ENCODE results near the gene NCOR1. TPM values are rescaled to one million over a fixed set of nuclear protein-coding genes. Genes with fewer than 3 reads are reported as not detected.

NCOR1 gene
- total RNA-seq, 1 experiment from 2014 or later = 124 TPM

DNA sequence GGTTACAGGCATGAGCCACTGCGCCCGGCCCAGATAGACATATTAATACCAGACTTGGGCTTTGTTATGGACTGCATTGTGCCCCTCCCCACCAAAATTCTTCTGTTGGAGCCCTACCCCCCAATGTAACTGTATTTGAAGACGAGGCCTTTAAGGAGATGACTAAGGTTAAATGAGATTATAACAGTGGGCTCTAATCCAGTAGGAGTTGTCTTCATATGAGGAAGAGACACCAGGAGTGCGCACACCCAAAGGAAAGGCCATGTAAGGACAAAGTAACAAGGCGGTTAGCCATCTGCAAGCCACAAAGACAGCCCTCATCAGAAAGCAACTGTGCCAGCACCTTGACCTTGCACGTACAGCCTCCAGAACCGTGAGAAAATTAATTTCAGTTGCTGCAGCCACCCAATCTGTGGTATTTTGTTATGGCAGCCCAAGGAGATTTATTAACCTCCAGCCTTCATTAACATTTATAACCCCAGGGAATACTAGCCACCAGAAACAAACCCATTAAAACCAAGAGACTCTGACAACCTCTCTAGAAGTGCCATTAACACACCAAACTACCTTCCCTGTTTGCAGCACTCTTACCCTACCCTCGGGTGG lies 108.1 kb downstream of the NCOR1 start:
- ChIA-PET POLR2A (no interaction called here), CTCF (interaction anchor here (0.7 kb wide), 1 partner anchor 421 kb away, joined by 3 read pairs; no protein-coding TSS in a partner anchor)
- no peak for ATAC-seq

DNA sequence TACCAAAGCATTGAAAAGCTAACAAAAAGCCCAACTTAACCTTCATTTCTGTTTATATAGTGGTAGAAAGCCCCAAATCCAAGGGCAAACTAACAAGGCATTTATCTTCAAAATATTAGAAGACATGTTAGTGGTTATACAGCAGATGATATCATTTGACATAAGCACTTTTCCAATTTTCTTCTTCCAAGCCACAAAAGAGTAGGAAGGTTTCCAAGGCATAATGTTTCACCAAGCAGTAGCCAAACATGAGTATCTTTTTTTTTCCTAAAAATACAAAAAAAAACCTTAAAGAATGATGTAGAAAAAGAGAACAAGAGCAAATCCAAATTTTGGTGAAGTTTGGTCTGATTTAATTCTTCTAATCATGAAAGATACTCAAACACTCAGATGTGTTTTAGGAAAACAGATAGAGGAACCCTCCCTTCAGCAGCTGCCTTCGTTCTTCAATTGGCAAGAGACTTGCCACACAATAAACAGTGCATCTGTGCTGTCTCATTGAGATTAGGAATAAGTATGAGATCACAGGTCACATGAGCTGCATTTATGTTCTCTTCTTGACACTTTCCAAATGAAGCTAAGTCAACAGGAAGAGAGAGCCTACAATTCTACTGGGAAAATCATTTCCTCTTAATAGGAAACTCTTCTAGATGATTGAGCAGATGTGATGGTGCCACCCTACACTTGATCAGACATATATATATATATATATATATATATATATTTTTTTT lies 109.0 kb downstream of the NCOR1 start:
- Mint-ChIP-seq H3K4me3 (no peak overlapping the region), H3K4me1 (no peaks in the 10 kb centered on the region), H3K9me3 (no peaks in the 10 kb centered on the region), H3K27me3 (ENCODE audit: low read depth) (no peaks in the 10 kb centered on the region), H3K27ac (no peak overlapping the region), H3K36me3 (peaks cover 27% of the 10 kb centered on the region)
- DNase-seq (ENCODE audit: low spot score) = no peak
- ChIA-PET CTCF (no interaction called here), POLR2A (no interaction called here)
- ATAC-seq = no peak
- TF ChIP-seq KAT7 (CRISPR knock-in tag; IDR thresholded peaks at IDR 0.05; ENCODE audit: borderline replicate concordance) (no peak), E2F1 (CRISPR knock-in tag; IDR thresholded peaks at IDR 0.05) (no peak), SMAD3 (CRISPR knock-in tag; IDR thresholded peaks at IDR 0.05; ENCODE audit: borderline replicate concordance) (no peak), ZNF671 (CRISPR knock-in tag; IDR thresholded peaks at IDR 0.05) (no peak), PRRX2 (CRISPR knock-in tag; IDR thresholded peaks at IDR 0.05) (no peak), GRHL2 (CRISPR knock-in tag; IDR thresholded peaks at IDR 0.05; ENCODE audit: insufficient replicate concordance, severe bottlenecking) (no peak), NR1H2 (CRISPR knock-in tag; IDR thresholded peaks at IDR 0.05) (no peak), JAZF1 (CRISPR knock-in tag; IDR thresholded peaks at IDR 0.05) (no peak), RORB (CRISPR knock-in tag; IDR thresholded peaks at IDR 0.05) (no peak), SOX15 (CRISPR knock-in tag; IDR thresholded peaks at IDR 0.05) (no peak), USF1 (CRISPR knock-in tag; IDR thresholded peaks at IDR 0.05) (no peak), SMAD4 (CRISPR knock-in tag; IDR thresholded peaks at IDR 0.05) (no peak), MAX (CRISPR knock-in tag; IDR thresholded peaks at IDR 0.05) (no peak), GTF2I (CRISPR knock-in tag; conservative IDR thresholded peaks at IDR 0.05) (no peak)
- TF ChIP-seq, protein P1, sequence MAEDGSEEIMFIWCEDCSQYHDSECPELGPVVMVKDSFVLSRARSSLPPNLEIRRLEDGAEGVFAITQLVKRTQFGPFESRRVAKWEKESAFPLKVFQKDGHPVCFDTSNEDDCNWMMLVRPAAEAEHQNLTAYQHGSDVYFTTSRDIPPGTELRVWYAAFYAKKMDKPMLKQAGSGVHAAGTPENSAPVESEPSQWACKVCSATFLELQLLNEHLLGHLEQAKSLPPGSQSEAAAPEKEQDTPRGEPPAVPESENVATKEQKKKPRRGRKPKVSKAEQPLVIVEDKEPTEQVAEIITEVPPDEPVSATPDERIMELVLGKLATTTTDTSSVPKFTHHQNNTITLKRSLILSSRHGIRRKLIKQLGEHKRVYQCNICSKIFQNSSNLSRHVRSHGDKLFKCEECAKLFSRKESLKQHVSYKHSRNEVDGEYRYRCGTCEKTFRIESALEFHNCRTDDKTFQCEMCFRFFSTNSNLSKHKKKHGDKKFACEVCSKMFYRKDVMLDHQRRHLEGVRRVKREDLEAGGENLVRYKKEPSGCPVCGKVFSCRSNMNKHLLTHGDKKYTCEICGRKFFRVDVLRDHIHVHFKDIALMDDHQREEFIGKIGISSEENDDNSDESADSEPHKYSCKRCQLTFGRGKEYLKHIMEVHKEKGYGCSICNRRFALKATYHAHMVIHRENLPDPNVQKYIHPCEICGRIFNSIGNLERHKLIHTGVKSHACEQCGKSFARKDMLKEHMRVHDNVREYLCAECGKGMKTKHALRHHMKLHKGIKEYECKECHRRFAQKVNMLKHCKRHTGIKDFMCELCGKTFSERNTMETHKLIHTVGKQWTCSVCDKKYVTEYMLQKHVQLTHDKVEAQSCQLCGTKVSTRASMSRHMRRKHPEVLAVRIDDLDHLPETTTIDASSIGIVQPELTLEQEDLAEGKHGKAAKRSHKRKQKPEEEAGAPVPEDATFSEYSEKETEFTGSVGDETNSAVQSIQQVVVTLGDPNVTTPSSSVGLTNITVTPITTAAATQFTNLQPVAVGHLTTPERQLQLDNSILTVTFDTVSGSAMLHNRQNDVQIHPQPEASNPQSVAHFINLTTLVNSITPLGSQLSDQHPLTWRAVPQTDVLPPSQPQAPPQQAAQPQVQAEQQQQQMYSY (CRISPR knock-in tag; IDR thresholded peaks at IDR 0.05) = no peak
- TF ChIP-seq, protein P2, sequence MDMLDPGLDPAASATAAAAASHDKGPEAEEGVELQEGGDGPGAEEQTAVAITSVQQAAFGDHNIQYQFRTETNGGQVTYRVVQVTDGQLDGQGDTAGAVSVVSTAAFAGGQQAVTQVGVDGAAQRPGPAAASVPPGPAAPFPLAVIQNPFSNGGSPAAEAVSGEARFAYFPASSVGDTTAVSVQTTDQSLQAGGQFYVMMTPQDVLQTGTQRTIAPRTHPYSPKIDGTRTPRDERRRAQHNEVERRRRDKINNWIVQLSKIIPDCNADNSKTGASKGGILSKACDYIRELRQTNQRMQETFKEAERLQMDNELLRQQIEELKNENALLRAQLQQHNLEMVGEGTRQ (CRISPR knock-in tag; IDR thresholded peaks at IDR 0.05) = no peak

More for the DNA sequence above, 108.1 kb downstream of the NCOR1 start:
- TF ChIP-seq NFYB (CRISPR knock-in tag; conservative IDR thresholded peaks at IDR 0.05; ENCODE audit: low read depth) = no peak
- TF ChIP-seq, protein P3, sequence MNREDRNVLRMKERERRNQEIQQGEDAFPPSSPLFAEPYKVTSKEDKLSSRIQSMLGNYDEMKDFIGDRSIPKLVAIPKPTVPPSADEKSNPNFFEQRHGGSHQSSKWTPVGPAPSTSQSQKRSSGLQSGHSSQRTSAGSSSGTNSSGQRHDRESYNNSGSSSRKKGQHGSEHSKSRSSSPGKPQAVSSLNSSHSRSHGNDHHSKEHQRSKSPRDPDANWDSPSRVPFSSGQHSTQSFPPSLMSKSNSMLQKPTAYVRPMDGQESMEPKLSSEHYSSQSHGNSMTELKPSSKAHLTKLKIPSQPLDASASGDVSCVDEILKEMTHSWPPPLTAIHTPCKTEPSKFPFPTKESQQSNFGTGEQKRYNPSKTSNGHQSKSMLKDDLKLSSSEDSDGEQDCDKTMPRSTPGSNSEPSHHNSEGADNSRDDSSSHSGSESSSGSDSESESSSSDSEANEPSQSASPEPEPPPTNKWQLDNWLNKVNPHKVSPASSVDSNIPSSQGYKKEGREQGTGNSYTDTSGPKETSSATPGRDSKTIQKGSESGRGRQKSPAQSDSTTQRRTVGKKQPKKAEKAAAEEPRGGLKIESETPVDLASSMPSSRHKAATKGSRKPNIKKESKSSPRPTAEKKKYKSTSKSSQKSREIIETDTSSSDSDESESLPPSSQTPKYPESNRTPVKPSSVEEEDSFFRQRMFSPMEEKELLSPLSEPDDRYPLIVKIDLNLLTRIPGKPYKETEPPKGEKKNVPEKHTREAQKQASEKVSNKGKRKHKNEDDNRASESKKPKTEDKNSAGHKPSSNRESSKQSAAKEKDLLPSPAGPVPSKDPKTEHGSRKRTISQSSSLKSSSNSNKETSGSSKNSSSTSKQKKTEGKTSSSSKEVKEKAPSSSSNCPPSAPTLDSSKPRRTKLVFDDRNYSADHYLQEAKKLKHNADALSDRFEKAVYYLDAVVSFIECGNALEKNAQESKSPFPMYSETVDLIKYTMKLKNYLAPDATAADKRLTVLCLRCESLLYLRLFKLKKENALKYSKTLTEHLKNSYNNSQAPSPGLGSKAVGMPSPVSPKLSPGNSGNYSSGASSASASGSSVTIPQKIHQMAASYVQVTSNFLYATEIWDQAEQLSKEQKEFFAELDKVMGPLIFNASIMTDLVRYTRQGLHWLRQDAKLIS (CRISPR knock-in tag; IDR thresholded peaks at IDR 0.05; ENCODE audit: borderline replicate concordance) = no peak
- H3K27me3 Mint-ChIP-seq (ENCODE audit: low read depth) = no peaks in the 10 kb centered on the region
- DNase-seq (ENCODE audit: low spot score) = no peak
- H3K27ac Mint-ChIP-seq = no peak overlapping the region
- no peaks in the 10 kb centered on the region for H3K4me1 Mint-ChIP-seq
- no peaks in the 10 kb centered on the region for H3K9me3 Mint-ChIP-seq
- no peak overlapping the region for H3K4me3 Mint-ChIP-seq
- peaks cover 25% of the 10 kb centered on the region for H3K36me3 Mint-ChIP-seq

Data from WTC11 (cell line).